GM18502 (cell line): ENCODE results near the gene LPAR2.

Experiments
- ATAC-seq: cut with Tn5 transposase; IDR thresholded peaks from one replicate; pipeline ENCODE4 v1.9.1; 2021; ENCODE audit warnings: mild to moderate bottlenecking; ENCODE audit not compliant: unreplicated experiment, poor library complexity

Gene LPAR2

GRCh38 chr19:19654441-19654840 lies 26.4 kb upstream of the LPAR2 start:
- no peak for ATAC-seq

GRCh38 chr19:19653597-19654147 lies 25.7 kb upstream of the LPAR2 start:
- ATAC-seq: no peak

GRCh38 chr19:19652482-19653295 lies 24.7 kb upstream of the LPAR2 start:
- ATAC-seq: no peak

- no peak for ATAC-seq
These were observed 23.1 kb upstream of the LPAR2 start for GRCh38 chr19:19651076-19651475.

GRCh38 chr19:19650331-19650730 lies 22.3 kb upstream of the LPAR2 start:
- ATAC-seq: no peak

GRCh38 chr19:19649580-19649995 lies 21.6 kb upstream of the LPAR2 start:
- no peak for ATAC-seq

GRCh38 chr19:19649155-19649554 lies 21.1 kb upstream of the LPAR2 start:
- ATAC-seq: no peak

- ATAC-seq: no peak
These were observed 19.2 kb upstream of the LPAR2 start for GRCh38 chr19:19647037-19647835.

GRCh38 chr19:19645233-19645870 lies 17.3 kb upstream of the LPAR2 start:
- ATAC-seq: no peak

GRCh38 chr19:19644054-19644388 lies 16.0 kb upstream of the LPAR2 start:
- ATAC-seq: no peak

GRCh38 chr19:19643158-19644053 lies 15.4 kb upstream of the LPAR2 start, which contains the start of gene GMIP:
Gene GMIP (minus strand): TSS chr19:19643657. CDS start chr19:19643529, 128 bp downstream.
- ATAC-seq: peak; percentile 70

- no peak for ATAC-seq
These were observed 14.6 kb upstream of the LPAR2 start for GRCh38 chr19:19642506-19643157.

- ATAC-seq: no peak
These were observed 9.7 kb upstream of the LPAR2 start for GRCh38 chr19:19637523-19638251.

GRCh38 chr19:19637186-19637522 lies 9.1 kb upstream of the LPAR2 start:
- ATAC-seq: no peak

- ATAC-seq: no peak
These were observed 8.7 kb upstream of the LPAR2 start for GRCh38 chr19:19636573-19637185.

GRCh38 chr19:19635313-19635702 lies 7.3 kb upstream of the LPAR2 start:
- no peak for ATAC-seq

- ATAC-seq: no peak
These were observed 6.7 kb upstream of the LPAR2 start for GRCh38 chr19:19634516-19635312.
